Right kidney (tissue), 9 donors: ENCODE measurements around the gene NAV1.
"Not testable (repeated sequence)": the region's sequence is repeated elsewhere in the genome, so short reads cannot be mapped to it uniquely, and the experiment has no call there.

Source experiments
- DNase-seq: peaks from one replicate; pipeline ENCODE4 v3.0.0-alpha.2; 2016
- long read RNA-seq, 8 donors: transcript quantifications; one replicate each; lab custom pipeline, GENCODE V29; 2026

The NAV1 gene
- long read RNA-seq, donor 1, partial matches to known transcripts, result 11 of 11 reads
- long read RNA-seq, donor 1, other reads (novel, unspliced or antisense), result 0 of 11 reads
- long read RNA-seq, donor 2, result 0 reads
- long read RNA-seq, donor 3, result 0 reads
- long read RNA-seq, donor 4, partial matches to known transcripts, result 6 of 7 reads
- long read RNA-seq, donor 4, other reads (novel, unspliced or antisense), result 0 of 7 reads
- long read RNA-seq, donor 5, partial matches to known transcripts, result 7 of 8 reads
- long read RNA-seq, donor 5, other reads (novel, unspliced or antisense), result 0 of 8 reads
- long read RNA-seq, donor 6, partial matches to known transcripts, result 5 of 5 reads
- long read RNA-seq, donor 6, other reads (novel, unspliced or antisense), result 0 of 5 reads
- long read RNA-seq, donor 7, partial matches to known transcripts, result 7 of 8 reads
- long read RNA-seq, donor 7, other reads (novel, unspliced or antisense), result 0 of 8 reads
- long read RNA-seq, donor 8, partial matches to known transcripts, result 6 of 6 reads
- long read RNA-seq, donor 8, other reads (novel, unspliced or antisense), result 0 of 6 reads

- DNase-seq, result peak; percentile 88
Observed at GRCh38 chr1:201538612-201539551, at the start of gene NAV1. Gene NAV1 (plus strand): TSS chr1:201539127. CDS start chr1:201622885, 83,758 bp downstream.

GRCh38 chr1:201489643-201490261 is 49.2 kb upstream of the NAV1 start:
- DNase-seq, result no peak

DNA sequence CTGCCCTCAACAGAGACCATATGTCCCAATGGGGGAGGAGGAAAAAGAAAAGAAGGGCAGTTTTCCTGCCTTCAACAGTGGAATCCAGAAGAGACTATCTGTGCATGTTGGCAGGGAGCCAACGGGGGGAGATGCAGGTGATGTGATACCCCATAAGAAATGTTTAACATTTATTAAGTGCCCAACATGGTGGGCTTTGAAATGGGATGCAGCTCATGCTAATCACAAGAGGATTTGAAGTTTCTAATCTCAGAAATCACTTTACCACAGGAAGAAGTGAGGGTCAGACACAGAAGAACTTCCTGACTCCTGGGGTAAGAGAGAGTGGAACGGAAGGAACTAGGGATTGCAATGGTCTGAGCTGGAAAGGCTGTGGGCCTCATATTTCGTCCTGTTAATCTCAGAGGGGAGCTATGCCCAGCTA is 48.2 kb upstream of the NAV1 start:
- no peak for DNase-seq

- no peak for DNase-seq
Observed at GRCh38 chr1:201491896-201492511, 46.9 kb upstream of the NAV1 start.

- DNase-seq, result not testable (repeated sequence)
Observed at GRCh38 chr1:201493026-201493656, 45.8 kb upstream of the NAV1 start.

- peak; percentile 74 for DNase-seq
Observed at GRCh38 chr1:201493757-201494617, 44.9 kb upstream of the NAV1 start.

- peak; percentile 73 for DNase-seq
Observed at GRCh38 chr1:201495551-201496295, 43.2 kb upstream of the NAV1 start.

DNA sequence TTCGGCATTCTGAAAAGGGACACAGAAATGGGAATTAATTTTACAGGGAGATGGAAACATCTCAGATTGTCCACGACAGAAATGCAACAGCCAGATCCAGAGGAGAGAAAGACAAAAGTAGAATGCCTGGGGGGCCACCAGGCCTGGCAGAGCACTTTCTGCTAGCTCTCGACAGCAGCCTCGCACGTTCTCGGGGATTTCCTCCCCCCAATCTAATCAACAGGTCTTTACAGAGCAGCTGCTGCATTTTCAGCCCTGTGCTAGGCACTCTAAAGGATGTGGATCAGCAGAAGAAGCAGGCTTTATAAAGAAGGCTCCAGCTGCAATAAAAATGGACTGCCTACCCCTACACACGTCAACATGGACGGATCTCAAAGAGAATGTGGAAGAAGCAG is 42.6 kb upstream of the NAV1 start:
- DNase-seq, result no peak

DNA sequence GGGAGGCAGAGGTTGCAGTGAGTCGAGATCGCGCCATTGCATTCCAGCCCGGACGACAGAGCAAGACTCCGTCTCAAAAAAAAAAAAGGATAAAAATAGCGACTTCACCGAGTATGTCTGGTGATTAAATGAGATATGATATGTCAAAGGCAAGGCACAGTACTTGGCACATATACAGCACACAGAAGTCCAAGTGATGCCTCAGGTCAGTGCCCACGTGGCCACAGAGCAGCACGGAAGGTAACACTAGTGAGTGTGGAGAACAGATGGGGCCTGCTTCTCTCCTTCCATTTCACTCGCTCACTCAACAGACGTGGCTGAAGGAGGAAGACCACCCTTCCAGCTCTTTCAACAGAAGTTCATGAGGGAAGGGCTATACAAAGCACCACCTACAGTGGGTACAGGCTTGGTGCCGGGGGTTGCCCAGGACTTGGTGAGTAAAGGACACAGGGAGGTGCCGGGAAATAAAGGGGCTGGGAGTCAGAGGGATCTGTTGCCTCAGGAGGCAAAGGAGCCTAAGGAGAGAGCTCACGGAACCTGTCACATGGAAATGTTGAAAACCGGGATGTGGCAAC is 40.9 kb upstream of the NAV1 start:
- DNase-seq, result no peak

DNA sequence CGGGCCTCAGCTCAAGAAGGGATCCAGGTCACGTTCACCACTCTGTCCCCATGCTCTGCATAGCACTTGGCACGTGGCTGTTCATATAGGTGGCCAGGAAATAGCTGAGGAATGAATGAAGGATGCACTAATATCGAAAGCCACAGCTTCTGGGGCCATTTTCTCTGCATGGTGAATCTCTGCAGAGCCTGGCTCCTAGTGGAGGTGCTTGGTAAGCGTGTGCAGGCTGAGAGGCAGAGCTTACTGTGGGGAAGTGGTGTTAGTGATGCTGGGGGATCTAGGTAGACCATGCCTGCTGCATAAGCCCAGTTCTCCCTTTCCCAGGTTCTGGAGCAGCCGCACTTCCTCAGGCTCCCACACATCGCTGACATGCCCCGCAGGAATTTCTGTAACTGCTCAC is 40.3 kb upstream of the NAV1 start:
- DNase-seq, result no peak

- no peak for DNase-seq
Observed at GRCh38 chr1:201499191-201499590, 39.7 kb upstream of the NAV1 start.

- DNase-seq, result no peak
Observed at GRCh38 chr1:201499795-201500669, 38.9 kb upstream of the NAV1 start.

GRCh38 chr1:201500670-201501120 is 38.2 kb upstream of the NAV1 start:
- peak; percentile 45 for DNase-seq

GRCh38 chr1:201501144-201501543 is 37.8 kb upstream of the NAV1 start:
- DNase-seq, result no peak

- peak; percentile 65 for DNase-seq
Observed at GRCh38 chr1:201501812-201502510, 37.0 kb upstream of the NAV1 start.

GRCh38 chr1:201502511-201502857 is 36.4 kb upstream of the NAV1 start:
- DNase-seq, result no peak

DNA sequence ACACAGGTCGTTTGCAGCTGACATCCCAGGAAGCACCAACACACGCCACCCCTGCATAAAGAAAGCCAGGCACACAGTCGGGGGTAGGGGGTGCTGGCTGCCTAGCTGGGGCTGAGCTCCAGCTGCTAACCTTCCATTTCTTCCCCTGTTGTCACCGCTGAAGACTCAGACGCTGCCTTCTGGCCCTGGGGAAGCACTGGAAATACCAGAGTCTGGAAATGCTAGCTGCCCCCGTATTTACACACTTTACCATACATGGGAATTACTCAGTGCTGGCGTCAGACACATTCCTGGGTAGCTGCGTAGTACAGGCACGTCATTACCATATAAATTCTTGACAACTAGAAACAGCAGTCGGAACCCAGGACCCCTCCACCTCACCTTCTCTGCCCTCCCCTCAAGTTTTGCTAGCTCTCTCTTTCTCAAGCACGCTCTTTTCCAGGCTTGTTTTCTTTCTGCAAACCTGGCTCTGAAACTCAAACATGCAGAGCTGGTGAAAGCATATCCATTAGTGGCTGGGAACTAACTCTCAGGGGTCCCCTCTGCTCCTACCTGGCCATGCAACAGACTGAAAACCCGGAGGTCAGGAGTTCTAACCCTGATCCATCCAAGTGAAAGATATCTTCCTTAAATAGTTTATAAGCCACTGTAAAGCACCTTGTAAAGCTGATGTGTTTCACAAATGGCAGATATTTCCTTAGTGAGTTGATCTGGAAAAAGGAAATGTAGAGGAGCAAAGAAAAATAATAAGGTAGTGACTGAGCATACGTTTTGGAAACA is 35.3 kb upstream of the NAV1 start:
- DNase-seq, result no peak
